GM18526 (cell line): ENCODE results near the gene LIN7B.

Experiments
- POLR2A ChIP-seq: IDR thresholded peaks from 3 replicates; pipeline ENCODE4 v1.6.1; 2011; ENCODE audit not compliant: insufficient read length; ENCODE audit errors: extremely low read depth

The LIN7B gene

GRCh38 chr19:49165111-49165750, 51.1 kb downstream of the LIN7B start:
- TF ChIP-seq POLR2A: no peak

GRCh38 chr19:49165865-49166301, 51.7 kb downstream of the LIN7B start:
- TF ChIP-seq POLR2A: no peak

- TF ChIP-seq POLR2A: no peak
Observed at GRCh38 chr19:49167857-49168409, 53.8 kb downstream of the LIN7B start.
